EL (cell line): ENCODE results near the gene CACHD1.
"Not testable (repeated sequence)": the region's sequence is repeated elsewhere in the genome, so short reads cannot be mapped to it uniquely, and the experiment has no call there.

ENCODE experiments used
- DNase-seq: peaks from one replicate; pipeline ENCODE4 v3.0.0-alpha.2; 2016

The CACHD1 gene

GRCh38 chr1:64675718-64676345, 205.9 kb downstream of the CACHD1 start:
- DNase-seq, result peak; percentile 6

- DNase-seq, result no peak
Measured at GRCh38 chr1:64676386-64676785, 206.5 kb downstream of the CACHD1 start.

- DNase-seq, result no peak
Measured at GRCh38 chr1:64677532-64677931, 207.6 kb downstream of the CACHD1 start.

GRCh38 chr1:64678366-64678765, 208.4 kb downstream of the CACHD1 start:
- no peak for DNase-seq

- DNase-seq, result no peak
Measured at GRCh38 chr1:64679177-64679576, 209.2 kb downstream of the CACHD1 start.

GRCh38 chr1:64680599-64680998, 210.7 kb downstream of the CACHD1 start:
- no peak for DNase-seq

- DNase-seq, result no peak
Measured at GRCh38 chr1:64681043-64681442, 211.1 kb downstream of the CACHD1 start.

- no peak for DNase-seq
Measured at GRCh38 chr1:64683419-64683818, 213.5 kb downstream of the CACHD1 start.

GRCh38 chr1:64685217-64685616, 215.3 kb downstream of the CACHD1 start:
- DNase-seq, result no peak

- DNase-seq, result no peak
Measured at GRCh38 chr1:64685765-64686341, 215.9 kb downstream of the CACHD1 start.

- peak; percentile 60 for DNase-seq
Measured at GRCh38 chr1:64686828-64687724, 217.1 kb downstream of the CACHD1 start.

- peak; percentile 29 for DNase-seq
Measured at GRCh38 chr1:64687725-64688327, 217.9 kb downstream of the CACHD1 start.

- DNase-seq, result peak; percentile 27
Measured at GRCh38 chr1:64691626-64692025, 221.7 kb downstream of the CACHD1 start.

GRCh38 chr1:64692911-64693310, 223.0 kb downstream of the CACHD1 start:
- no peak for DNase-seq

GRCh38 chr1:64693406-64693805, 223.5 kb downstream of the CACHD1 start:
- no peak for DNase-seq

- DNase-seq, result no peak
Measured at GRCh38 chr1:64696879-64697278, 226.9 kb downstream of the CACHD1 start.

- no peak for DNase-seq
Measured at GRCh38 chr1:64699327-64699726, 229.4 kb downstream of the CACHD1 start.

- no peak for DNase-seq
Measured at GRCh38 chr1:64701071-64701470, 231.1 kb downstream of the CACHD1 start.

GRCh38 chr1:64701886-64702285, 232.0 kb downstream of the CACHD1 start:
- peak; percentile 9 for DNase-seq

- not testable (repeated sequence) for DNase-seq
Measured at GRCh38 chr1:64702670-64703069, 232.7 kb downstream of the CACHD1 start.

- DNase-seq, result no peak
Measured at GRCh38 chr1:64703600-64703999, 233.7 kb downstream of the CACHD1 start.

GRCh38 chr1:64705591-64705990, 235.7 kb downstream of the CACHD1 start:
- DNase-seq, result no peak

- no peak for DNase-seq
Measured at GRCh38 chr1:64711266-64711665, 241.3 kb downstream of the CACHD1 start.

GRCh38 chr1:64712049-64712448, 242.1 kb downstream of the CACHD1 start:
- no peak for DNase-seq
